ENCODE results near the gene C8B. TPM values are rescaled to one million over a fixed set of nuclear protein-coding genes. Genes with fewer than 3 reads are reported as not detected.

The C8B gene
- total and polyA plus RNA-seq, 9 of the 15 experiments (the other 6 are each of a cell fraction or from before 2014, with no cell fraction given), result not detected

DNA sequence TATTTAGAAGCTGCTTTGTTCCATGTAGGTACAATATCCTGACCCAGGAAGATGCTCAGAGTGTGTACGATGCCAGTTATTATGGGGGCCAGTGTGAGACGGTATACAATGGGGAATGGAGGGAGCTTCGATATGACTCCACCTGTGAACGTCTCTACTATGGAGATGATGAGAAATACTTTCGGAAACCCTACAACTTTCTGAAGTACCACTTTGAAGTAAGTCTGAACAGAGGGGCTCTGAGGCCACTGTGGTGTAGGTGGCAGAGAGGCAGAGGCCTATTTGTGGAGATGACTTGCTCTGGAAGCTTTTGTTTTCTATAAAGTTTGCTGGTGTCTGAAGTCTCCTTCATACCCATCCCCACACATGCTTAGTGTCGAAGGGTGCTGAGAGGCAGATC, 84.4 kb downstream of the C8B start:
- POLR2A ChIA-PET, result no interaction called here
- Histone ChIP-seq H3K36me3 (ENCODE audit: control insufficient read depth, insufficient read depth, low read length) (no peaks in the 10 kb centered on the region), H3K27ac (ENCODE audit: extremely low read depth, low read depth, low read length) (no peak overlapping the region), H3K79me2 (ENCODE audit: control insufficient read depth, insufficient read depth, low read length) (no peaks in the 10 kb centered on the region), H3K4me1 (replicated peaks in 1 of 2; ENCODE audit: control insufficient read depth in 2 of 2, insufficient read depth in 2 of 2, low read length in 2 of 2) (no peaks in the 10 kb centered on the region), H2AFZ (ENCODE audit: low read depth, low read length) (no peak overlapping the region), H3K9me3 (replicated peaks; ENCODE audit: control insufficient read depth, insufficient read depth, low read depth, low read length) (no peaks in the 10 kb centered on the region), H3K9me1 (ENCODE audit: control insufficient read depth, insufficient read depth, low read length) (no peaks in the 10 kb centered on the region), H4K20me1 (replicated peaks; ENCODE audit: control insufficient read depth, insufficient read depth, low read length) (no peaks in the 10 kb centered on the region), H3K4me3 (no peak overlapping the region), H3K4me2 (ENCODE audit: insufficient read depth, low read length) (no peak overlapping the region), H3K27me3 (ENCODE audit: control insufficient read depth in 2 of 2, insufficient read depth in 2 of 2, low read length in 2 of 2) (no peaks in the 10 kb centered on the region), H3K9ac (ENCODE audit: insufficient read depth in 1 of 2, low read depth in 2 of 2, low read length in 2 of 2) (no peak overlapping the region)
- FAIRE-seq (no peak), DNase-seq (ENCODE audit: extremely low read depth in 1 of 4, low spot score in 3 of 4) (no peak), ATAC-seq (no peak)
- in situ Hi-C loops (cut with MboI), result no loop called here
- no TSS peak for BruUV-seq (replicated peaks)
- CTCF ChIA-PET (ENCODE audit: low intra/inter-chr PET ratio), result no interaction called here
- 6% methylated on average over 6 of the region's 6 CpGs for WGBS (ENCODE audit: insufficient coverage, low coverage, missing lambda C conversion rate)
- intact Hi-C loops (cut with micrococcal nuclease), result no loop called here
- TF ChIP-seq, protein P1, sequence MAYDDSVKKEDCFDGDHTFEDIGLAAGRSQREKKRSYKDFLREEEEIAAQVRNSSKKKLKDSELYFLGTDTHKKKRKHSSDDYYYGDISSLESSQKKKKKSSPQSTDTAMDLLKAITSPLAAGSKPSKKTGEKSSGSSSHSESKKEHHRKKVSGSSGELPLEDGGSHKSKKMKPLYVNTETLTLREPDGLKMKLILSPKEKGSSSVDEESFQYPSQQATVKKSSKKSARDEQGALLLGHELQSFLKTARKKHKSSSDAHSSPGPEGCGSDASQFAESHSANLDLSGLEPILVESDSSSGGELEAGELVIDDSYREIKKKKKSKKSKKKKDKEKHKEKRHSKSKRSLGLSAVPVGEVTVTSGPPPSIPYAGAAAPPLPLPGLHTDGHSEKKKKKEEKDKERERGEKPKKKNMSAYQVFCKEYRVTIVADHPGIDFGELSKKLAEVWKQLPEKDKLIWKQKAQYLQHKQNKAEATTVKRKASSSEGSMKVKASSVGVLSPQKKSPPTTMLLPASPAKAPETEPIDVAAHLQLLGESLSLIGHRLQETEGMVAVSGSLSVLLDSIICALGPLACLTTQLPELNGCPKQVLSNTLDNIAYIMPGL (CRISPR knock-in tag; IDR thresholded peaks at IDR 0.05), result no peak
- no peak for TF ChIP-seq MYC (IDR thresholded peaks at IDR 0.05; ENCODE audit: low read depth, low read length)
- TF ChIP-seq MYC (CRISPR knock-in tag; IDR thresholded peaks at IDR 0.05; ENCODE audit: borderline replicate concordance, low read depth), result no peak
- TF ChIP-seq, protein P2, sequence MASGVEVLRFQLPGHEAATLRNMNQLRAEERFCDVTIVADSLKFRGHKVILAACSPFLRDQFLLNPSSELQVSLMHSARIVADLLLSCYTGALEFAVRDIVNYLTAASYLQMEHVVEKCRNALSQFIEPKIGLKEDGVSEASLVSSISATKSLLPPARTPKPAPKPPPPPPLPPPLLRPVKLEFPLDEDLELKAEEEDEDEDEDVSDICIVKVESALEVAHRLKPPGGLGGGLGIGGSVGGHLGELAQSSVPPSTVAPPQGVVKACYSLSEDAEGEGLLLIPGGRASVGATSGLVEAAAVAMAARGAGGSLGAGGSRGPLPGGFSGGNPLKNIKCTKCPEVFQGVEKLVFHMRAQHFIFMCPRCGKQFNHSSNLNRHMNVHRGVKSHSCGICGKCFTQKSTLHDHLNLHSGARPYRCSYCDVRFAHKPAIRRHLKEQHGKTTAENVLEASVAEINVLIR (CRISPR knock-in tag; IDR thresholded peaks at IDR 0.05), result no peak
- TF ChIP-seq NR4A1 (CRISPR knock-in tag; IDR thresholded peaks at IDR 0.05), result no peak
- TF ChIP-seq NR4A1 (tag; IDR thresholded peaks at IDR 0.05), result no peak
- TF ChIP-seq, protein P3, sequence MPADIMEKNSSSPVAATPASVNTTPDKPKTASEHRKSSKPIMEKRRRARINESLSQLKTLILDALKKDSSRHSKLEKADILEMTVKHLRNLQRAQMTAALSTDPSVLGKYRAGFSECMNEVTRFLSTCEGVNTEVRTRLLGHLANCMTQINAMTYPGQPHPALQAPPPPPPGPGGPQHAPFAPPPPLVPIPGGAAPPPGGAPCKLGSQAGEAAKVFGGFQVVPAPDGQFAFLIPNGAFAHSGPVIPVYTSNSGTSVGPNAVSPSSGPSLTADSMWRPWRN (IDR thresholded peaks at IDR 0.05; ENCODE audit: low read depth), result no peak
- TF ChIP-seq, protein P4, sequence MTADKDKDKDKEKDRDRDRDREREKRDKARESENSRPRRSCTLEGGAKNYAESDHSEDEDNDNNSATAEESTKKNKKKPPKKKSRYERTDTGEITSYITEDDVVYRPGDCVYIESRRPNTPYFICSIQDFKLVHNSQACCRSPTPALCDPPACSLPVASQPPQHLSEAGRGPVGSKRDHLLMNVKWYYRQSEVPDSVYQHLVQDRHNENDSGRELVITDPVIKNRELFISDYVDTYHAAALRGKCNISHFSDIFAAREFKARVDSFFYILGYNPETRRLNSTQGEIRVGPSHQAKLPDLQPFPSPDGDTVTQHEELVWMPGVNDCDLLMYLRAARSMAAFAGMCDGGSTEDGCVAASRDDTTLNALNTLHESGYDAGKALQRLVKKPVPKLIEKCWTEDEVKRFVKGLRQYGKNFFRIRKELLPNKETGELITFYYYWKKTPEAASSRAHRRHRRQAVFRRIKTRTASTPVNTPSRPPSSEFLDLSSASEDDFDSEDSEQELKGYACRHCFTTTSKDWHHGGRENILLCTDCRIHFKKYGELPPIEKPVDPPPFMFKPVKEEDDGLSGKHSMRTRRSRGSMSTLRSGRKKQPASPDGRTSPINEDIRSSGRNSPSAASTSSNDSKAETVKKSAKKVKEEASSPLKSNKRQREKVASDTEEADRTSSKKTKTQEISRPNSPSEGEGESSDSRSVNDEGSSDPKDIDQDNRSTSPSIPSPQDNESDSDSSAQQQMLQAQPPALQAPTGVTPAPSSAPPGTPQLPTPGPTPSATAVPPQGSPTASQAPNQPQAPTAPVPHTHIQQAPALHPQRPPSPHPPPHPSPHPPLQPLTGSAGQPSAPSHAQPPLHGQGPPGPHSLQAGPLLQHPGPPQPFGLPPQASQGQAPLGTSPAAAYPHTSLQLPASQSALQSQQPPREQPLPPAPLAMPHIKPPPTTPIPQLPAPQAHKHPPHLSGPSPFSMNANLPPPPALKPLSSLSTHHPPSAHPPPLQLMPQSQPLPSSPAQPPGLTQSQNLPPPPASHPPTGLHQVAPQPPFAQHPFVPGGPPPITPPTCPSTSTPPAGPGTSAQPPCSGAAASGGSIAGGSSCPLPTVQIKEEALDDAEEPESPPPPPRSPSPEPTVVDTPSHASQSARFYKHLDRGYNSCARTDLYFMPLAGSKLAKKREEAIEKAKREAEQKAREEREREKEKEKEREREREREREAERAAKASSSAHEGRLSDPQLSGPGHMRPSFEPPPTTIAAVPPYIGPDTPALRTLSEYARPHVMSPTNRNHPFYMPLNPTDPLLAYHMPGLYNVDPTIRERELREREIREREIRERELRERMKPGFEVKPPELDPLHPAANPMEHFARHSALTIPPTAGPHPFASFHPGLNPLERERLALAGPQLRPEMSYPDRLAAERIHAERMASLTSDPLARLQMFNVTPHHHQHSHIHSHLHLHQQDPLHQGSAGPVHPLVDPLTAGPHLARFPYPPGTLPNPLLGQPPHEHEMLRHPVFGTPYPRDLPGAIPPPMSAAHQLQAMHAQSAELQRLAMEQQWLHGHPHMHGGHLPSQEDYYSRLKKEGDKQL (CRISPR knock-in tag; IDR thresholded peaks at IDR 0.05; ENCODE audit: borderline replicate concordance), result no peak
- TF ChIP-seq CREB1 (IDR thresholded peaks at IDR 0.05), result no peak
- TF ChIP-seq CREB1 (CRISPR knock-in tag; IDR thresholded peaks at IDR 0.05), result no peak
- no peak for TF ChIP-seq C11orf30 (IDR thresholded peaks at IDR 0.05; ENCODE audit: low read depth)
- TF ChIP-seq RHOXF2B (CRISPR knock-in tag; conservative IDR thresholded peaks at IDR 0.05), result no peak
- TF ChIP-seq NR1H2 (CRISPR knock-in tag; IDR thresholded peaks at IDR 0.05), result no peak
- TF ChIP-seq ZNF354B (CRISPR knock-in tag; IDR thresholded peaks at IDR 0.05), result no peak
